Retina (tissue), 1 donor: ENCODE measurements around the gene TIGD3.

Source experiments
- DNase-seq: peaks from one replicate; pipeline ENCODE4 v3.0.0-alpha.2; 2016

TIGD3 gene

GRCh38 chr11:65373839-65374580, 19.5 kb downstream of the TIGD3 start:
- no peak for DNase-seq

- DNase-seq = no peak
Measured at GRCh38 chr11:65375012-65375411, 20.5 kb downstream of the TIGD3 start.

- DNase-seq = no peak
Measured at GRCh38 chr11:65376138-65376713, 21.7 kb downstream of the TIGD3 start.

GRCh38 chr11:65377036-65377435, 22.5 kb downstream of the TIGD3 start:
- no peak for DNase-seq

GRCh38 chr11:65377777-65378176, 23.2 kb downstream of the TIGD3 start:
- DNase-seq = no peak

- DNase-seq = no peak
Measured at GRCh38 chr11:65378208-65378927, 23.8 kb downstream of the TIGD3 start.

GRCh38 chr11:65378928-65379638, 24.5 kb downstream of the TIGD3 start:
- no peak for DNase-seq

GRCh38 chr11:65379698-65380459, 25.3 kb downstream of the TIGD3 start:
- no peak for DNase-seq

- no peak for DNase-seq
Measured at GRCh38 chr11:65380460-65381119, 26.0 kb downstream of the TIGD3 start.

- DNase-seq = no peak
Measured at GRCh38 chr11:65381716-65382032, 27.1 kb downstream of the TIGD3 start.

- DNase-seq = peak; percentile 81
Measured at GRCh38 chr11:65382033-65382803, 27.7 kb downstream of the TIGD3 start, which contains the start of gene SLC25A45. SLC25A45 (minus strand) TSS chr11:65382646; CDS start chr11:65381951, 695 bp downstream.

GRCh38 chr11:65382804-65383368, 28.3 kb downstream of the TIGD3 start:
- no peak for DNase-seq

GRCh38 chr11:65383778-65384177, 29.2 kb downstream of the TIGD3 start:
- DNase-seq = no peak

GRCh38 chr11:65384301-65384889, 29.8 kb downstream of the TIGD3 start:
- no peak for DNase-seq

- DNase-seq = peak; percentile 94
Measured at GRCh38 chr11:65386307-65387140, 32.0 kb downstream of the TIGD3 start, which contains the start of gene FRMD8. FRMD8 (plus strand) TSS chr11:65386637; CDS start chr11:65387037, 400 bp downstream.

- no peak for DNase-seq
Measured at GRCh38 chr11:65388731-65389130, 34.2 kb downstream of the TIGD3 start.

- no peak for DNase-seq
Measured at GRCh38 chr11:65389294-65389980, 34.9 kb downstream of the TIGD3 start.

- no peak for DNase-seq
Measured at GRCh38 chr11:65390099-65390941, 35.8 kb downstream of the TIGD3 start.
